ENCODE measurements around the gene APH1B.
"Not testable (repeated sequence)": the region's sequence is repeated elsewhere in the genome, so short reads cannot be mapped to it uniquely, and the experiment has no call there.

APH1B gene

GRCh38 chr15:63295341-63295740, 17.9 kb downstream of the APH1B start:
- DNase-seq (ENCODE audit: low read depth in 1 of 2, low spot score in 1 of 2), result no peak

- DNase-seq (ENCODE audit: low read depth in 1 of 2, low spot score in 1 of 2), result no peak
Measured at GRCh38 chr15:63296195-63296594, 18.8 kb downstream of the APH1B start.

- no peak for DNase-seq (ENCODE audit: low read depth in 1 of 2, low spot score in 1 of 2)
Measured at GRCh38 chr15:63299943-63300575, 22.7 kb downstream of the APH1B start.

GRCh38 chr15:63301088-63301487, 23.7 kb downstream of the APH1B start:
- DNase-seq (ENCODE audit: low read depth in 1 of 2, low spot score in 1 of 2), result no peak

- no peak for DNase-seq (ENCODE audit: low read depth in 1 of 2, low spot score in 1 of 2)
Measured at GRCh38 chr15:63305260-63305659, 27.9 kb downstream of the APH1B start.

GRCh38 chr15:63306492-63307073, 29.2 kb downstream of the APH1B start:
- DNase-seq (ENCODE audit: low read depth in 1 of 2, low spot score in 1 of 2), result no peak

GRCh38 chr15:63308491-63308890, 31.1 kb downstream of the APH1B start:
- DNase-seq (ENCODE audit: low read depth in 1 of 2, low spot score in 1 of 2), result no peak

- no peak for DNase-seq (ENCODE audit: low read depth in 1 of 2, low spot score in 1 of 2)
Measured at GRCh38 chr15:63308947-63309346, 31.5 kb downstream of the APH1B start.

GRCh38 chr15:63310646-63311045, 33.2 kb downstream of the APH1B start:
- no peak for DNase-seq (ENCODE audit: low read depth in 1 of 2, low spot score in 1 of 2)

GRCh38 chr15:63312286-63312685, 34.9 kb downstream of the APH1B start:
- DNase-seq (ENCODE audit: low read depth in 1 of 2, low spot score in 1 of 2), result no peak

- DNase-seq (ENCODE audit: low read depth in 1 of 2, low spot score in 1 of 2), result no peak
Measured at GRCh38 chr15:63313825-63314224, 36.4 kb downstream of the APH1B start.

GRCh38 chr15:63314409-63314808, 37.0 kb downstream of the APH1B start:
- no peak for DNase-seq (ENCODE audit: low read depth in 1 of 2, low spot score in 1 of 2)

- DNase-seq (ENCODE audit: low read depth in 1 of 2, low spot score in 1 of 2), result no peak
Measured at GRCh38 chr15:63318344-63318743, 40.9 kb downstream of the APH1B start.

GRCh38 chr15:63319065-63319464, 41.7 kb downstream of the APH1B start:
- DNase-seq (ENCODE audit: low read depth in 1 of 2, low spot score in 1 of 2), result no peak

GRCh38 chr15:63320446-63320845, 43.0 kb downstream of the APH1B start:
- DNase-seq (ENCODE audit: low read depth in 1 of 2, low spot score in 1 of 2), result not testable (repeated sequence)

- not testable (repeated sequence) for DNase-seq (ENCODE audit: low read depth in 1 of 2, low spot score in 1 of 2)
Measured at GRCh38 chr15:63320981-63321380, 43.6 kb downstream of the APH1B start.

GRCh38 chr15:63321462-63321861, 44.1 kb downstream of the APH1B start:
- no peak for DNase-seq (ENCODE audit: low read depth in 1 of 2, low spot score in 1 of 2)

- DNase-seq (ENCODE audit: low read depth in 1 of 2, low spot score in 1 of 2), result no peak
Measured at GRCh38 chr15:63322541-63322940, 45.1 kb downstream of the APH1B start.

GRCh38 chr15:63323798-63324563, 46.6 kb downstream of the APH1B start:
- no peak for DNase-seq (ENCODE audit: low read depth in 1 of 2, low spot score in 1 of 2)

GRCh38 chr15:63324770-63325169, 47.4 kb downstream of the APH1B start:
- no peak for DNase-seq (ENCODE audit: low read depth in 1 of 2, low spot score in 1 of 2)

GRCh38 chr15:63327648-63328421, 50.4 kb downstream of the APH1B start:
- DNase-seq (ENCODE audit: low read depth in 1 of 2, low spot score in 1 of 2), result no peak
